Nucleus accumbens (tissue), 56 donors: Measurements from ENCODE around the gene CWC25.
"Not testable (repeated sequence)": the region's sequence is repeated elsewhere in the genome, so short reads cannot be mapped to it uniquely, and the experiment has no call there.

Experiments used
- DNase-seq, 56 donors: peaks; one replicate each; lab custom pipeline; 2025; lab: John Stamatoyannopoulos, UW

Gene CWC25

GRCh38 chr17:38790148-38790707 lies 34.9 kb downstream of the CWC25 start:
- DNase-seq: not testable (repeated sequence)

GRCh38 chr17:38789185-38789584 lies 35.9 kb downstream of the CWC25 start:
- no peak for DNase-seq

GRCh38 chr17:38787999-38788398 lies 37.1 kb downstream of the CWC25 start:
- not testable (repeated sequence) for DNase-seq

- DNase-seq: no peak
Observed at GRCh38 chr17:38786372-38786771, 38.7 kb downstream of the CWC25 start.

GRCh38 chr17:38783227-38783626 lies 41.9 kb downstream of the CWC25 start:
- no peak for DNase-seq

- no peak for DNase-seq
Observed at GRCh38 chr17:38779965-38780752, 45.0 kb downstream of the CWC25 start.

GRCh38 chr17:38777641-38778250 lies 47.4 kb downstream of the CWC25 start:
- no peak for DNase-seq

GRCh38 chr17:38773258-38773657 lies 51.9 kb downstream of the CWC25 start:
- DNase-seq: no peak

- no peak for DNase-seq
Observed at GRCh38 chr17:38768417-38768816, 56.7 kb downstream of the CWC25 start.

GRCh38 chr17:38766341-38766740 lies 58.8 kb downstream of the CWC25 start:
- no peak for DNase-seq

- DNase-seq: no peak
Observed at GRCh38 chr17:38762231-38762630, 62.9 kb downstream of the CWC25 start.

GRCh38 chr17:38761612-38762011 lies 63.5 kb downstream of the CWC25 start:
- no peak for DNase-seq

GRCh38 chr17:38753071-38753506 lies 72.0 kb downstream of the CWC25 start:
- DNase-seq: no peak

GRCh38 chr17:38752308-38753070 lies 72.6 kb downstream of the CWC25 start, which contains the start of gene PSMB3:
Gene PSMB3, plus strand, starts transcription at chr17:38752741. Its CDS starts 86 bp downstream, at chr17:38752827.
- DNase-seq: peak; percentile 83 to 100 (median 98)

- DNase-seq: peak in 48 of 56 donors; percentile 25 to 90 (median 69)
Observed at GRCh38 chr17:38751808-38752307, 73.3 kb downstream of the CWC25 start.

- no peak for DNase-seq
Observed at GRCh38 chr17:38751144-38751807, 73.8 kb downstream of the CWC25 start.
